CD1c-positive myeloid dendritic cell (primary cell): ENCODE measurements around the gene SLC4A4.

Source experiments
- DNase-seq: peaks from one replicate; pipeline ENCODE4 v3.0.0-alpha.2; 2016; ENCODE audit errors: extremely low spot score

Gene SLC4A4

DNA sequence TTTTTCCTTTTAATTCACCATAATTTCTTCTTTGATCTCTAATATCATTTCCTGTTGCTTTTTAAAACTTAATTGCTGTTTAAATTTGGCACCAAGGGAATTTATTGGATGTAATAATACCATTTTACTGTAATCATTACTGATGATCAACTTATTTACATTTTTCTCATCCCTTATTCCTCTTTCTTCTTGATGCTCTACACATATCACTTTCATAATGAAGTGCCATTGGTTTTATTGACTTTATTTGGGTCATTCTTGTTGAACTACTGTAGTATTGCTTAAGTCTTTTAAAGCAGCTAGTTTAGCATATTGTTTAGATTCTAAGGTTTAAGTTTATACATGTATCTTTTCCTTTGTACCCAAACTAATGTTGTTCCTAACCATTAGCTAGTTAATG lies 130.7 kb downstream of the SLC4A4 start:
- no peak for DNase-seq

DNA sequence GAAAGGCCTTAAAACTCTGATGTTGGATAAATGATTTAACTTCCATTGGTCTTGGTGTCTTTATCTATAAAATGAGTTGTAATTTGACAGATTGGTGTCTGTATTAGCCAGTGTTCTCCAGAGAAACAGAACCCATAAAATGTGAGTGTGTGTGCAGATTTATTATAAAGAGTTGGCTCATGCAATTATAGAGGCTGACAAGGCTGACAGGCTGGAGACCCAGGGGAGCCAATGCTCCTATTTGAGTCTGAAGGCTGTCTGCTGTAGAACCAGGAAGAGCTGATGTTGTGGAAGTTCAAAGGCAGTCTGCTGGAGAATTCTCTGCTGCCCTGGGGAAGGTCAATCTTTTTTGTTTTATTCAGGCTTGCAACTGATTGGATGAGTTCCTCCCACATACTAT lies 131.7 kb downstream of the SLC4A4 start:
- no peak for DNase-seq

DNA sequence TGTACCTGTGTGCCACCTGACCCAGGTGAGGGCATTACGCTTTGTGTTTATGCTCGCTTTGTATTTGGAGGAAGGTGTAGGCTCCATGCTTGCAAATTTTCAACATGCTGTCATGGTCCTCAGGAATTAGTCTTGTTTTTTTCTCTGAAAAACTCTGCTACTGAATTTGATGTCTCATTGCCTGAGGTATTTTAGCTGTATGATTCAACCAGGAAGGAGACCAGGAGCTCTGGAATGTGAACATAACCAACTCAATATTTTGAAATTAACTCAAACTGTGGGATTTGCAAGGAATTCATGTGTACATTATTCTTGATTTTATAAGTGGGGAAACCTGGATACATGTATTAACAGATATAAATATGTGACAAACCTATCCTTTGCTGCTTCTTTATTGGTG lies 134.1 kb downstream of the SLC4A4 start:
- no peak for DNase-seq

DNA sequence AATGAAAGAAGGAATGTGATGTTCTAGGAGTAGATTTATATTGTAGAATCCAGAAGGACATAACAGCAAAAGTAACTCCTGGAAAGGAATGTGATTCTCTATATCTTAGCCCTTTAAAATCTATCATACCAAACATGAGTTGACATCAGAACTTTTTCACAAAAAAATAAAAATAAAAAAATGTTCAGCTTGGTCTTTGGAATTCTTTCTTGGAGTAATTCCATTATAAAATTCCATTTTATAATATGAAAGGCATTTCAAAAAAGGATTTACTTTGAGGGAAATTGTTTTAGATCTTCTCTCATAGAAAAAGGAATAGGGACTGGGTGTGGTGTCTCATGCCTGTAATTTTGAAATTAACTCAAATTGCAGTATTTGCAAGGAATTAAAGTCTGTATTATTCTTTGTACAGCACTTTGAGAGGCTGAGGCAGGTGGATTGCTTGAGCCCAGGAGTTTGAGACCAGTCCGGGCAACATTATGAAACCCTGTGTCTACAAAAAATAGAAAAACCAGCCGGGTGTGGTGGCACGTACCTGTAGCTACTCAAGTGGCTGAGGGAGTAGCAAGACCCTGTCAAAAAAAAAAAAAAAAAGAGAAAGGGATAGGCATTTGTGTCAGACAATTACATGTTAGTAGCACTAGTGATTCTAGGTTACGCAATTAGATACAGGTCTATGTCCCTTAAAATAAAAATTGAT lies 134.9 kb downstream of the SLC4A4 start:
- DNase-seq: no peak

DNA sequence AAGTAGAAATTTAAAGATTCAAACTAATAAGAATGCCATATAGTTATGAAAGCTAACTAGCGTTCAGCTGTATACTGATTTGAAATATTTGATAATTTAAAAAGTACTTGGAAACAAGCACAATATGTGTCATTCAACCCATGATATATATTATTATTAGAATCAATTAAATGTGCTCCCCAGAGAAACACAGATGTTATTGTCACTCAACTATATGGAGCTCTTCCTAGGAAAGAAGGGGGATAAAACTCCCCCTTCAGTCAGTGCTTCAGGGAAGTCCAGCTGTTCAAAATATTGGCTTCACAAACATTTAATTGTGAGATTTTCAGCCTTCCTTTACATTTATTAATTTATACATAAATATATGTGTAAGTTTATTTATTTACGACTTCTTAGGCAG lies 135.9 kb downstream of the SLC4A4 start:
- DNase-seq: no peak

DNA sequence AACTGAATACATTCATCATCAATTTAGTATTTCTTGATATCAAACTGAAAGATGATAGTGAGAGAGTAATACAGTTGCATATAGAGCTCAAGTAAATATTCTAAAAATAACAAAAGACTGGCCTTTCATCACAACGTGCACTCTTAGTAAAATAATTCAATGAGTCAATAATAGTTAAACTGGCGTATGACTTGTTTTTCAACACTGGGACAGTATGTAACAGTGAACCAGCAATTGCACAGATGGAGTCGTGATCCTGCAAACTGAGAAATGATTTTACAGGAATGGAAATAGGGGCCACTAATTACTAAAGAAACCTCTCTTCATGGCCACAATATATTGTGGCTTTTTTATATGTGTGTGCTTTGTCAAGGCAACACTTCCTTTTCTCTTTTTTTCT lies 137.4 kb downstream of the SLC4A4 start:
- no peak for DNase-seq

DNA sequence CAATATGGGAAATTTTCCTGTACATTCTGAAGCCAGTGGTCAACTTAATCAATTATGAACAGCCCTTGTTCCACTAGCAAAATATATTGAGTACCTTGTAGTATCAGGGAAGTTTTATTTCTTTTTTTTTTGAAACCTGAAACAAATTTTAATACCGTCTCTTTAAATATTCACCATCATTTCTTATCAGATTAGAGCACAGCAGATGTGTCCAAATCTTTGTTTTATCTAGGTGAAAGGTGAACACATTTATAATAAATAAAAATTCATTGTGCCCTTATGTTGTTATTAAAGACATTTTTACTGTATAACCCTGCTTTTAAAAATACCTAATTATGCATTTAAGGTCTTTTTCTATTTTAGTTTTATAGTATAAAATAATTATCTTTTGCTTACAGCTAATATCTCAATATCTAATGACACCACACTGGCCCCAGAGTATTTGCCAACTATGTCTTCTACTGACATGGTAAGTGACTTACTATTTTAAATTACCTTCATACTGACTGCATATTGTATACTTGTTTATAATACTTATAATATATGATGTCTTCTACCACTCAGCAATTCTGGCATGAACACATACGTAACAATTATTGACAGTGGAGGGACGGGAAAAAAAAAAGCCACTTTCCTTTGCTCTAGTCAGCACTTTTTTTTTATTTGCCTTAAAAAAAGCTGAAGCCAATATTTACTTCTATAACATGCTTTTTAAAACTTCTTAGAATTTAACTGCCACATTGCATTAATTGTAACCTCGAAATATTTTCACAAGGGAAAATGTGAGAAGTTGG lies 147.9 kb downstream of the SLC4A4 start:
- DNase-seq: no peak

DNA sequence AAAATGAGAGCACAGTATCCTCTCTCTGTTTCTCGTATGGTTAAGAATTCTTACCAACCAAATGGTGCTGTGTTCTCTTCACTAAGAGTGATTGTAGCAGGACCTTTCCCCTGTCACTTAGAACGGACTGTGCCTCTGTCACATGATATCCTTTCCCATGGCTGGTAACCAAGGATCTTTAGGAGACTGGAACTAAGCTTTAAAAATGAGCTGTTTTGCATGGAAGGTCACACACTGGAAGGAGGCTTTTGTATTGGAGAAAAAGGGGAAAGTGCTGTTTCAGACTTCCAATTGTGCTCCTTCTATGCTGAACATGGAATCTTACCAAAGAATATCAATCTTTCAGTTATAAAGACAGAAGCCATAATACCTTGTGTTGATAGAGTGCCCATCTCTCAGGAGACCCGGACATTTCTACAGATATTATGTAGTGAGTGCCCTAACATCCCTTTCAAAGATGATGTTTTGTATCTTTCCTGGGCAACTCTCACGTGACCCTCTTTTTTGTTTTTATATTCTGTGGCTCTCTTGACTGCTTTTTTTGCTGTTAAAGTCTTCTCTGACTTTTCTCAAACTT lies 148.6 kb downstream of the SLC4A4 start:
- no peak for DNase-seq

DNA sequence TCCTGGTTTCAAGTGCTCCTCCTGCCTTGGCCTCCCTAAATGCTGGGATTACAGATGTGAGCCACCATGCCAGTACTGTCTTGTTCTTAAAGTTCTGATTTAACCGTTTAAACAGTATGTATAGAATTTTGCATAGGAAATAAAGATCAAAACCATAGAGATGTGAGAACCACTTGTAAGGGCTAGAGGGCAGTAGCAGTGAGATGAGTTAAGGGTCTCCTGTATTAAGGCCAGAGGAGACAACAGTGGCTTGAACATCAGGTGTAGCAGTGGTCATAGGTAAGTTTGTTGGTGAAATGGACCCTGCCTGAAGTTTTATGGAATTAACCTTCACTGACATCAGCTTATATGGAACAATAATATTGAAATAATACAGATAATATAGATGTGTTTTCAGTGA lies 155.7 kb downstream of the SLC4A4 start:
- DNase-seq: no peak

DNA sequence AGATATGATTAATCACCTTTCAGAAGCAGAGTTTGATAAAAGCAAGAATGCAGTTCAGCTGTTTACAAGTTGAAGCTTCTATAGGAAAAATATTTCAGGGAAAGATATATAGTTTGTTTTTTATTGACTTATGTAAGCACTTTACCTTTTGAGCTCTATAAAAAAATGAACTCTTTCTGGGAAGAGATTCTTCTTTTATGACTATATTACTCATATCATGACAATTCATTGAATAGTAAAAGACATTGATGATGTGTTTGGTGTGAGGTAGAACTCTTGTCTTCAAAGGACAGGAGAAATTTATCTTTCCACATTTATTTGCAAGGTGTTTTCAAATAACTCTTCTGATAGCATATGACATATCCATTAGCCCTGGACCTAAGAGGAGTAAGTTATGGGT lies 156.6 kb downstream of the SLC4A4 start:
- DNase-seq: no peak

DNA sequence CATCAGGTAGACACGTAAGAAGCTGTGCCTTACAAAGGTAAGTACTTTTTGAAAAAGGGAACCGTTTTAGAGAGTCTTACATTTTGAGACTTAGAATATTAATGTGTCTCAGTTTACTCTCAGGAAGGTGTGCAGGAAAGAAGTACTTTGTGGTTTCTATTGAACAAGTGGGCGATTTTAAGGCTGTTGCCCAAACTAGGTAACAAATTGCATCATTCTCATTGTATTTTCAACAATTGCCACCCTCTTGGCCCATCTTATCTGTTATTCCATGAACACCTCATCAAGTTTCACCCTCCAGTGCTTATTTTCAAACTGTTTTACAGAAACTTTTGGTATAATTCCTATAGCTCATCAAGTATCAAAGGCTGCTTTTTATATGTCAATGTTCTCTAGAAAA lies 158.3 kb downstream of the SLC4A4 start:
- DNase-seq: no peak

DNA sequence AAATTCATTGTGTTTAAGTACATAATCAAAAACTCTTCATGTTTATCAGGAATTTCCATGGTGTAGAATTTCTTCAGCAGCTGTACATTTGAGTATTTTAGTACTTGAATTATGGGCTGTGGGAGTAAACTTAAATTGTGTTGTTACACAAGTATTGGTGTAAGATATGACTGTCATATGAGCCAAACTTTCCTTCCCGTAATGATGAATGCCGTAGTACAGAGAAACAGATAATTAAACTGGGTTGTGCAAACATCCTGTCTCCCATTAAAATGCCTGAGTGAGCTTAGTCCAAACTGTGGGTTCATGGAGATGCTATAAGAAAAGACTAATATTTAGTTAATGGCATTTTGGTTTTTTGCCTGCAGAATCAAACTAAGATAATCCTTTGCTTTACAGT lies 159.2 kb downstream of the SLC4A4 start:
- no peak for DNase-seq

DNA sequence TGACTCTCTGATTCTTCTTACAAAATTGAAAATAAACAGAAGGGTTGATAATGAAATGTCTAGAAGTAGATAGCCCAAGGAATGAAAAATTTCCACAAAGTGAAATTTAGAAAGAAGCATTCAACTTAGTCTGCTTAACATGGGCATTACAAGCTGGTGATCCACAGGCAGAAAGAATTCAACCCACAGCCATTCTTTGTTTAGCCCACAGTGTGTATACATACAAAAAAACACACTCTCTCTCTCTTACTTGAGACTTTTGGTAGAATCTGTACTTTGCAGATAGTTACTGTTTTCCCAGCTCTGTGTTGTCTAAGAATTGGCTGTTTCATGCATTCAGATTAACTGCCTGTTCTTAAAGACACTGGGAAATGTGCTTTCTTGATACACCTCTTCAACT lies 159.8 kb downstream of the SLC4A4 start:
- no peak for DNase-seq

DNA sequence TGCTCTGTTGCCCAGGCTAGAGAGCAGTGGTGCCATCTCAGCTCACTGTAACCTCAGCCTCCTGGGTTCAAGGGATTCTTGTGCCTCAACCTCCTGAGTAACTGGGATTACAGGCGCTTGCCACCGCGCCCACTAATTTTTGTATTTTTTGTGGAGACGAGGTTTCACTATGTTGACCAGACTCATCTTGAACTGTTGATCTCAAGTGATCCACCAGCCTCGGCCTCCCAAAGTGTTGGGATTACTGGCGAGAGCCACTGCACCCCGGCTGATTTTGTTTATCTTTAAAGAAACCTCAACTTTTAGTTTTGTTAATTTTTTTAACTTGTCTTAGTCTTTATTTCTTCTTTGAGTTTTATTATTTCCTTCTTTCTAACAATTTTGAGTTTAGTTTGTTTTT lies 163.2 kb downstream of the SLC4A4 start:
- DNase-seq: no peak

DNA sequence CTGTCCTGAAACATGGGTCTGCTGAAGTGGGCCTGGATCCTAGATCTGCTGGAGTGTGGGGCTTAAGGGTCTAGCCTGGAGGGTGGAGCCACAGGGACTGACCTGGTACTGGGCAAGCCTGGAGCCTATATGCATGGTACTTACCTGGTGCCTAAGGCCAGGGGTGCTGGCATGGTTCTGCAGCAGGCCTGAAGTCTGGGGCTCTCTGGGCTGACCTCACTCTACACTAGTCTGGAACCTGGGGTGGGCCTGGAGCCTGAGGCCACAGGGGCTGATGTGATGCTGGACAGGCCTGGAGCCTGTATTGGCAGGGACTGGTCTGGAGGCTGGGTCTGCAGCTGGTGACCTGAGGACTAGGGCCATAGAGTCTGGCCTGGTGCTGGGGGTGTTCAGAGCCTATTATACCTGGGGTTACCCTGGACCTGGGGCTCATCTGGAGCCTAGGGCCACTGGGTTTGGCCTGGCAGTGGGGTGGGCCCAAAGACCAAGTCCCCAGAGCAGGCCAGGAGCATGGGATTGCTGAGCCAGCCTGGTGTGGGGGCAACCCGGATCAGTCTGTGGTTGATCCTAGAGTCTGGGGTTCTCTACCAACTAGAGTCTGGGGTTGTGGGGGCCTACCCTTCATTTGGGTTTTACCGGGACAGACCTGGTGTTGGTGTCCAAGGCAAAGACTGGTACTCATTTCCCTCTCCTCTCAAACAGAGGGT lies 179.6 kb downstream of the SLC4A4 start:
- no peak for DNase-seq

DNA sequence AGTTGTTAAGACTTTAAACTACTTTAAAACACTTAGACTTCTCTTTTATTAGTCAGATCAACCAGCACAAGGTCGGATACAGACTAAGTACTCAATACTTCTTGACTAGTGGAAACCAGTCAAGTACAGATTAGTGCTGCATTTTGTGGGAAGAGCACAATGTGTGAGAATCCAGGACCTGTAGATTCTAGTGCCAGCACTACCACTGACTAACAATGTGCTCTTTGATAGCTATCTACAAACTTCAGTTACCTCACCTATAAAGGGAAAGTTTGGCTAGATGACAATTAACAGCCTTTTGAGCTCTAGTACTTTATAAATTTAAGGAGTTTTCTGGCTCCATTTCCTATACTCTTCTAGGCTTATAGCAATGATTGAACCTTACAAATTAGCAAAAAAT lies 181.5 kb downstream of the SLC4A4 start:
- DNase-seq: no peak

DNA sequence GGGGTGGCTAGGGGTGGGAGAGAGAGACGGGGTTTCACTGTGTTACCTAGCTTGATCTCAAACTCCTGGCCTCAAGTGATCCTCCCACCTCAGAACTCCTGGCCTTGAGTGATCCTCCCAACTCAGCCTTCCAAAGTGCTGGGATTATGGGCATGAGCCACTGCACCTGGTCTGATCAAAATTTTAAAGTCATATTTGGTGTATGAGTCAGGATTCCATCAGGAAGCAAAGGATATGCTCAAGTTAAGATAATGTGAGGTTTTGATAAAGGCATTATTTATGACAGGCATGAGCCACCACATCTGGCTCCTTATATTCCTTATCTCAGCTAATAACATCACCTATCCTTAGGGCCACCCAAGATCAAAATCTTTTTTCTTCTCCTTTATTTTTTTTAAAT lies 182.0 kb downstream of the SLC4A4 start:
- DNase-seq: no peak

DNA sequence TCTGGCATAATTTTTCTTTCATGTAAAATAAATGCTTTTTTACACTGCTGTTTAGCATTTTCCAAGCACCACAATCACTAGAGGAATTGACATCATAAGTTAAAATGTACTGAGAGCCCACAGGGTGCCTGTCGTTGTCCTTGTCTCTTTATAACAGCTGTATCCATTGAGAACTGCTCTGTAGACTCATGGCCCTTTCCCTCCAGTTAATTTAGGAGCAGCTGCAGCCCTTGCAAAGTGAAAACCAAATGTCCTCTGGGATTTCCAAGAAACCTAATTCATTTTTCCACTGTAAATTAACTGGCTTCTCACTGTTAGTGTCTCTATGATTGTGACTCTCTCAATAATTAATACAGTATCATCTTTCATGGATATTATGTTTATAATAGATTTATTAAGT lies 185.9 kb downstream of the SLC4A4 start:
- no peak for DNase-seq

DNA sequence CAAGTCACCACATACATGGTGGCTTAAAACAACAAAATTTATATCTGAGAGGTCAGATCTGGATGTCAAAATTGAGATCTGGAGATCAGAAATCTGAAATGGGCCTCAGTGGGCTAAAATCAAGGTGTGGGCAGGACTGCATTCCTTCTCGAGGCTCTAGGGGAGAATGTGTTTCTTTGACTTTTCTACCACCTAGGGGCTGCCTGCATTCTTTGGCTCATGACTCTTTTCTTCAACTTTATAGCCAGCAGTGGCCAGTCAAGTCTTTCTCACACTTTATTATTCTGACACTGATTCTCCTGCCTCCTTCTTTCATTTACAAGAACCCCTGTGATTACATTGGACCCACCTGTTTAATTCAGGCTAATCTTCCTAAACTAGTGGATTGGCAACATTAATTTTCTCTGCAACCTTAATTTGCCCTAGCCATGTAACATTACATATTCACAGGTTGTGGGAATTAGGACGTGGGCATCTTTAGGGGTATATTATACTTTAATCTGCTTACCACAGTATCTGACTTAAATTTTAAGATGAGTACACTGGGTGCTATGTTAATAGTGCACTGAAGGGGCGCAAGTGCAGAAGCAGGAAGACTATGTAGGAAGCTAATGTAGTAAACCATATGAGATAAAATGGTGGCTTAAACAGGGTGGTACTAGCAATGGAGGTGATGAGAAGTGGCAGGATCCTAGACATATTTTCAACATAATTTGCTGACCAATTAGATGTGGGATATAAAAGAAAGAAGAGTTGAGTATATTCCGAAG lies 188.0 kb downstream of the SLC4A4 start:
- no peak for DNase-seq

DNA sequence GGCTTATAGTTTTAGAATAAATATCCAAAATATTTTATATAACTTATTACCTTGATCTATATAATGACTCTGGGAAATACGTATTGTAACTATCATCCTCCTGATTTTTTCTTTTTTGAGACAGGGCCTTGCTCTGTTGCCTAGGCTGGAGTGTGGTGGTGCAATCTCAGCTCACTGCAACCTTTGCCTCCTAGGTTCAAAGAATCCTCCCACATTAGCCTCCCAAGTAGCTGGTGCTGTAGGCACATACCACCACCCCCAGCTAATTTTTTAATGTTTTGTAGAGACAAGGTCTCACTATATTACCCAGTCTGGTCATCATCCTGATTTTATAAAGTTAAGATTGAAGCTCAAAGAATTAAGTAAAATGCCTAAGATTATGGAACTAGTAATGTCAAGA lies 193.6 kb downstream of the SLC4A4 start:
- no peak for DNase-seq

DNA sequence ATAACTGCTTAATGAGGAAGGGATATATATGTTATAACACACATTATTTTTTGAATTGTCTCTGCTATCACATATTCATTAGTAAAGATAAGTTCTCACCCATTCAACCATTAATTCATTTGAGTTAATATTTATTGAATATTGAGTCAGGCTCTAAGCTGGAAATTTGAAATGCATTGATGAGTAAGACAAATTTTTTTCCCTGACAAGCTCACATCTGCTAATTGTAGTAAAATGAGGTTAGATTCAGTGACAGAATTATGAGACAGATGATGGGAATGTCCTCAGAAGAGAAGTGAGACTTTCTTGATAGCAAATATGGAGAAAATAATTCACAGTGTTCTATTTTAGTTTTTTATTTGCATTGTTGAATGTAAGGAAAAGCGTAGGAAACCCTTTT lies 194.3 kb downstream of the SLC4A4 start:
- no peak for DNase-seq

DNA sequence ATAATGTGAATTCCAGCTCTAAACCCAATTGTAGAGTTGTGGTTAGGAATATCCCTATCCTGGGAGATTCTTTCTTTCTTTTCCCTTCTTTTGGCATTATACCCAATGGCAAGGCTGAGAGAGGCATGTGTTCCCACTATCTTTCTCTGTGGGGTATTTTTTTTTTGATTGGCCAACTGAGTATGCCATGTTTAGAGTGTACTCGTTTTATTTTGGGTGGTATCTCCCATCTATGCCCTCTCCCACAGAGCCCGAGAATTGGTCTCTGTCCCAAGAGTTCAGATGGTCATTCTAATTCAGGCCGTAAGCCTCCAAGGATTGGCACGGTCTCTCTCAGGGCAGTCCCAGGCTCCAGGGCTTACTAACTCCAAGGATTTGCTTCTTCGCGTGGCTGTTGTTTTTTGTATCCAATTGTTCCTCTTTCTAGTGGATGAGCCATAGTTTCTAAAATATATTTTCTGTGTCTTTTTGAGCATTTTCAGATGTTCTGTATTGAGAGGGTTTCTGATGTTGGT lies 198.8 kb downstream of the SLC4A4 start:
- DNase-seq: no peak
